GM11168 (cell line): Measurements from ENCODE around the gene KCNQ1.

Experiments
- in situ Hi-C: fragments of 300-500 bp; cut with MboI; formaldehyde crosslinking; loops from one replicate; pipeline ENCODE4 v1.12.0; 2022; ENCODE audit warnings: low sequenced_read_pairs; ENCODE audit not compliant: unreplicated experiment

KCNQ1 gene

DNA sequence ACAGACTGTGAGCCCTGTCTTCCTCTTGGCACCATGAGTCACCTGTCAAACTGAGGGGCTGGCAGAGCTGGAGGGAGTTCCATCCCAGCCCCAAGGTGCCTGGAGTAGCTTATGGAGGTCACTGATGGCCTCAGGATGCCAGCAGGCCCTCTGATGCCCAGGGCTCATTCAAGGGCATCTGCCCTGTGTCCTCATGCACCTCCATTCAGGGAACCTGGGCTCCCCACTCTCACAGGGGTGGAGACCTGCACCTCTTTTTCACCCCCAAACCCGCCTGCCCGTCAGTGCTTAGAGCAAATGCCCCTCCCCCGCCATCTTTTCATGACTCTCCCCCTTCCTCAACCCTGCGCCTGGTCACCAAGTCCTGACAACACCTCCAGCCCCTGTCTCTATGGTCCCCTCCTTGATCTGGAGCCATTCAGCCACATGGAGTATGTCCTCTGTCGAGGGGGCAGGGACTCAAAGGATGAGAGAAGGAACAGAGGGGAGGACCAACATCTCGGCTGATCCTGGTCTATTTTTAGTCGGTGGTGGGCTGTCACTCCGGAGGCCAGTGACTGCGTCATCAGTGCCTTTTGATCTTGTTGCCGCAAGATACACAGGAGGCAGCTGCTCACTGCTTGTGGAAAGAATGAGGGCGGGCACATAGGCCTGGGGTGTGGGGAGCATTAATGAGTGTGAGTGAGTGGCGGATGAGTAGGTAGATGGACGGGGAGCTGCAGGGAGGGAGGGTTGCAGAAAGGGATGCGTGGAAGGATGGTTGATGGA lies 368.5 kb downstream of the KCNQ1 start:
- in situ Hi-C loops = no loop called here

- in situ Hi-C loops = no loop called here
Observed at GRCh38 chr11:2813968-2814367, 369.2 kb downstream of the KCNQ1 start.

- in situ Hi-C loops = no loop called here
Observed at GRCh38 chr11:2814751-2815150, 369.9 kb downstream of the KCNQ1 start.

DNA sequence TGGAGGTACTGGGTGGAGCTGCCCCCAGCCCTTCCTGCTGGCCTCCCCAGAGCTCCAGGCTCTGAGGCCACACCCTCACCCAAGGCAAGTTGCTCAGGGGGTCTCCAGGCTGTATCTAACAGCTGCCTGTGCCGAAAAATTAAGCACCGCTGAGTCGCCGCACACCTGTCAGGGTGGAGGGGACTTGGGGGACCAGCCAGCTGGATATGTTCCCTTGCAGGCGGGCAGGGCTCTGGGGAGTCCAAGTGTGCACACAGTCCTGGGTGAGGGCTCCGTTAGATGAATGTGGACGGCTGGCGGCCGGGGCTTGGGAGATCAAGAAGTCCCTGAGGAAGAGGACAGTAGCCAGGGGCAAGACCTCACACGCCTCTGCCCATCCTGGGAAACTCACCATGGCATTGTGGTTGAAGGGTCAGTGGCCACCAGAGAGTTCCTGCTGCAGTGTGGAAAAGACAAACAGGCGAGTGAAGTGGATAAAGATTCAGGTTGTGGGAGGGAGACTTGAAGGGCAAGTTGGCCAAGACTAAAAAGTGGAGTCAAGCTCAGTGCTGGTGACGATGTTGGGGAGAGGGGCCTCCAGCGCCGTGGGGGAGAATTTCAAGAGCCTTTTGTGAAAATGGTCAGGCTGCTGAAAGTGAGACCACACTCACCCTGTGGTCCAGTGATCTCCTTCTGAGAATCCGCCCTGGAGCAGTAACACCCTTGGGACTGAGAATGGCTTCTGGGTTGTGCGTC lies 371.1 kb downstream of the KCNQ1 start:
- in situ Hi-C loops = no loop called here

- in situ Hi-C loops = no loop called here
Observed at GRCh38 chr11:2816523-2816922, 371.7 kb downstream of the KCNQ1 start.

- in situ Hi-C loops = no loop called here
Observed at GRCh38 chr11:2816941-2817421, 372.2 kb downstream of the KCNQ1 start.

DNA sequence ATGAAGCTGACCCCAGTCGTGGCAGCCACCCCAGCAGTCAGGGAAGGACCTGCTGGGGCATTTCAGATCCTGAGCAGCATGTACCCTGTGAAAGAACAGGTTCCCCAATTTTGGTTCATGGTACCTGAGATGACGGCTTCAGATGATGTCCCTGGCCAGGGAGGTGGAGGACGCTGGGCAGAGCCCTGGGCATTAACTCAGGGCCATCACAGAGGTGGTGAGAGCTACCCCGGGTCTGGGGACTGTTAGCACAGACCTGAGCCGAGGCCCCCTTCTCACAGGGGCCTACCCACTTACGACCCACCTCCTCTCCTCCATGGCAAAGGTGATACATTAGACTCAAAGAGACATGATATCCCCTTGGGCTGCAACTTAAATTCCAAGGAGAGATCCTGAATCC lies 372.6 kb downstream of the KCNQ1 start:
- in situ Hi-C loops = no loop called here

GRCh38 chr11:2818021-2818420 lies 373.2 kb downstream of the KCNQ1 start:
- in situ Hi-C loops = no loop called here

- in situ Hi-C loops = no loop called here
Observed at GRCh38 chr11:2818503-2818902, 373.7 kb downstream of the KCNQ1 start.

- in situ Hi-C loops = no loop called here
Observed at GRCh38 chr11:2819316-2819715, 374.5 kb downstream of the KCNQ1 start.

DNA sequence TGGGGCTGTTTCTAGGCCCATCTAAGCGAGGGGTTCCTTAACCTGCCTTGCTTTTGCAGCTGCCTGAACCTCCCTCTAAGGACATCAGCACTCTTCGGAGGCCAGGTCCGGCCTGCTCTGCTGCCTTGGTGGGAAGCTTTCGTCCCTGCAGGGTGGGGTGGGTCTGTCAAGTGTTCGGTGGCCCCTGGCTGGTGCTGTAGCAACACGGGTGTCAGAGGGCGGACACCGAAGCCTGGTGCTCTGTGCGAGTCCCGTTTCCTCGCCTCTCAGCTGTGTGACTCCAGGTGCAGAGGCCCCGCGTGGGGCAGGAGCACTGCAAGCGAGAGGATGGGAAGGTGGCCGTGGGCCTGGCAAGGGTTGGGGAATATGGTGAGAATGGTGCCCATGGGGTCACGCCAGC lies 376.2 kb downstream of the KCNQ1 start:
- in situ Hi-C loops = no loop called here

DNA sequence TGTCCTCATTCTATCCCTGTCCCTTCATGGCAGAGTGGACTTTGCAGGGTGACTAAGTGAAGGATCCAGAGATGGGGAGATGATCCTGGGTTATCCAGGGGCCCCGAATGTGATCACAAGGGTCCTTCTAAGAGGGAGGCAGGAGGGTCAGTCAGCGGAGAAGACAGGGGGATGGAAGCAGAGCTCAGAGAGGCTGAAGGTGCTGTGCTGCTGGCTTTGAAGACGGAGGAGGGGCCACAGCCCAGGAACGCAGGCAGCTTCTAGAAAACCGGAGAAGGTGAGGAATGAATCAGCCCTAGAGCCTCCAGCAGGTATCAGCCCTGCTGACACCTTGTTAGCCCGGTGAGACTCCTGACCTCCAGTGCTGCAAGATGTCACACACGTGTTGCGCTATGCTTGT lies 377.1 kb downstream of the KCNQ1 start:
- in situ Hi-C loops = no loop called here

- in situ Hi-C loops = no loop called here
Observed at GRCh38 chr11:2824851-2825250, 380.0 kb downstream of the KCNQ1 start.

DNA sequence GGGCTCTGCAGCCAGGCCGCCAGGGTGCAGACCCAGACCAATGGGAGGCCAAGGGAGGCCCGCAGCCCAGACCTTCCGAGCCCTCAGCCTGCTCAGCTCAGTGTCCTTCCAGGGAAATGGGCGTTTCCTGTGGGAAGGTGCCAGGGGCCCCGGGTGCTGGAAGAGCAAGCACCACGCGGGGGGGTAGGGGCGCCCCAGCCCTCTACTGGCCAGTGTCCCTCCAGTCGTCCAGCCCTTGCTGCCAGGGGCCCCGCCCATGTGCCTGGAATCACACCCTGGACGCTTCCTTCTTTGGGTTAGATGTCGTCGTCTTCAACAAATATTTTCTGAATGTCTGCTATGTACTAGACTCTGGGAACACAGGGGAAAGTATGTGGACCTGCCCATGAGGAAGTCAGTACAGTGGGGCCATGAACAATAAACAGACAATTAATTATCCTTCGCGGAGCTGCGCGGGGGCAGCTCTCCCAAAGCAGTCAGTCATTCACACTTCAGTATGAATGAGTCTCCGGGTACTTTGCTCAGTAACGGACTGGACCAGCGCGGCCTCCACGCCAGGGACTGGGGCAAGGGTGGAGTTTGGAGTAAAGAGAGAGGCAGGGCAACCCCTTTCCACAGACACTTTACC lies 380.6 kb downstream of the KCNQ1 start:
- in situ Hi-C loops = no loop called here

DNA sequence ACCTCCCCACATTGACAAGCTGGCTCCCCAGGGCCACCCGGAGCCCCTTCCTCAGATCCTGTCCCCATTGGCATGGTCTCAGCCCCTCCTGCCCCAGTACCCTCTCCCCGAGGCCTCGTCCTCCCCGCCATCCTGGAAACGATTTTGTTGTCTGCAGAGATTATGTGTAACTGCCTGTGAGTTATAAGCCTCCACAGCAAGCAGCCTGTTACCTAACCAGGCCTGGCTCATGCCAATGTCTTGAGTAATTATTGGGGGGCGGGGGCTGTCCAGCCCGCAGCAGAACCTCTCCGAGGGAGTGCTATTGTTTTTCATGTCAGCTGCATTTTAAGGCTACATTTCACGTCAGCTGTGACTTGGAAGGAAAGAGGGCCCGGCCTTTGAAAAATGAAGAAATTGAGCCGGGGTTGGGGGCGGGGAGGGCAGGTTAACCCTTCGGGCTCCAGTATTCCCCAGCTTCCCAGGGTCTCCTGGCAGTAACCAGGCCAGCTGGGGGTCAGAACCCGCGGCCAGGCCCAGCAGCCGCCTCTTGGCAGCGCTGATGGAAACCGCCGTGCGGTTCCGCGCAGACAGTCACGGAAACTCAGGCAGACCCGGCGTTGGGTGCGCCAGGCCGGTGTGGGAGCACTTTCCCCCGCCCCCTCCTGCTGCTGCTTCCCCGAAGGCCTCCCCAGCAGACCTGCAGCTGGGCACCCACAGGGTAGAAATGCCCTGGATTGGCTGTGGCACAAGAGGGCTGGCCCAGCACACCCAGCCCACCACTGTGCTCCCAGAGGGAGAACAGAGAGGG lies 381.3 kb downstream of the KCNQ1 start:
- in situ Hi-C loops = no loop called here

DNA sequence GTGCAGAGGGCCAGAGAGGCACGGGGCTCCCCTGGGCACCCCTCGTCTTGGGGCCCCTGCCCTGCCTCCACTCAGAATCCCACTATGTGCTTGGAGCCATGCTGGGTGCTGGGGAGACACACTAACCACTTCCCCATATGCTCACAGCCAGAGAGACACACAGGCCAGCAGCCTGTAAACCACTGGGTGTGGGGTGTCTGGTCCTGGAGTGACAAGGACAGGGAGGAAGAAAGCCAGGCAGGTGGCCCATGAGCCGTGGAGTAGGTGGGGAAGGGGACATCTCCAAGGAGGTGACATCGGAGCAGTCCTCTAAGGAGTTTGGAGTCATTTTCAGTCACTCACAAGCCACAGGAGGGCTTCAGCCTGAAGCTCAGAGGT lies 381.9 kb downstream of the KCNQ1 start:
- in situ Hi-C loops = no loop called here

DNA sequence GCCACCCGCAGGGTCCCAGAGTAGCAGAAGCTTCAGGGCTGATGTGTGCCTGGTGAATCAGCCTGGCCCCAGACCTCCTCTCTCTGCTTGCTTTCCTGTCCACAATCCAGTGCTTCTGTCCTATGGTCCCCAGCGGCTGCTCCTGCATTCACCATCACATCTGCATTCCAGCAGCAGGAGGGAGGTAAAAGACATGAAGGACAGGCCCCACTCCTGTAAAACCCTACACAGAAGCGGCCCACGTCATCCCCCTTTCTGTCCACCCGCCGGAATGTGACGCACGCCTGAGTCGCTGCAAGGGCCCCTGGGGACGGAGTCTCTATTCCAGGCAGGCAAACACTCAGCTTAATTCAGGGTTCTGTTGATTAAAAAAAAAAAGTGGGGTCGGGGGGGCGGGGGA lies 382.4 kb downstream of the KCNQ1 start:
- in situ Hi-C loops = no loop called here

DNA sequence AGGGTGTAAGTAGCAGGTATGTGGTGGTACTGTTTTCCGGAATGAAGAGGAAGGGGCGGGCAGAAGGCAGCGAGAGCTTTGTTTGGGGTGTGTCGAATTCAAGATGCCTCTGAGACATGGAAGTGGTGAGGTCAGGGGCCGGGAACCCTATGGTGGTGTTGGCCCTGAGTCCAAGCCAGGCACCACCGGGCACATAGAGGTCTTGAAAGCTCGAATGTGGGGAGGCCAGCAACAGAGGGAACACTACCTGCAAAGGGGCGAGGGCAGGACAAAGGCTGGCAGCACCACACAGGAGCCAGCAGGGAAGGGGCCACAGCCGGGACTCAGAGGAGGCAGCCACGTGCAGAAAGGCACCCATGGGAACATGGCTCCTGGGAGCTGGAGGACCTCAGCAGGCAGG lies 383.0 kb downstream of the KCNQ1 start:
- in situ Hi-C loops = no loop called here

- in situ Hi-C loops = no loop called here
Observed at GRCh38 chr11:2828585-2829330, 383.9 kb downstream of the KCNQ1 start.
